Thoracic aorta (tissue), 2 donors: ENCODE results near the gene SLC25A45. TPM values are rescaled to one million over a fixed set of nuclear protein-coding genes. Genes with fewer than 3 reads are reported as not detected.

ENCODE experiments used
- ATAC-seq: fragments of 150-250 bp; one replicate; pipeline ENCODE4 v1.8.0; 2017; ENCODE audit warnings: low read depth; ENCODE audit not compliant: insufficient number of reproducible peaks, low FRiP score
- DNase-seq: peaks from one replicate; pipeline ENCODE4 v3.0.0-alpha.2; 2020; ENCODE audit warnings: low spot score
- H3K27ac ChIP-seq, 2 donors: fragments of 200-600 bp; sonication (generic); 1 replicate in 1 of 2; 2 replicates in 1 of 2; pipeline ENCODE4 v1.5.1; 2016; ENCODE audit warnings: mild to moderate bottlenecking in 2 of 2, moderate library complexity in 2 of 2
- H3K27me3 ChIP-seq: fragments of 200-600 bp; sonication (generic); replicated peaks from 2 replicates; pipeline ENCODE4 v1.6.0; 2016; ENCODE audit warnings: mild to moderate bottlenecking; ENCODE audit not compliant: insufficient read depth
- H3K36me3 ChIP-seq: fragments of 200-600 bp; sonication (generic); one replicate; pipeline ENCODE4 v1.5.1; 2016
- H3K4me1 ChIP-seq, 2 donors: fragments of 200-600 bp; sonication (generic); 1 replicate in 1 of 2; 2 replicates in 1 of 2; pipeline versions ENCODE4 v1.5.1 to v1.6.0; 2016; ENCODE audit warnings: low read depth in 2 of 2, mild to moderate bottlenecking in 1 of 2; ENCODE audit not compliant: control insufficient read depth in 1 of 2
- H3K4me3 ChIP-seq: fragments of 200-600 bp; sonication (generic); 2 replicates; pipeline ENCODE4 v1.5.1; 2016; ENCODE audit warnings: mild to moderate bottlenecking
- H3K9me3 ChIP-seq: fragments of 200-600 bp; sonication (generic); 2 replicates; pipeline ENCODE4 v1.5.1; 2016
- total RNA-seq, 2 donors: library from RNA; depleted of rRNA; stranded (reverse); fragments of >200 nt; gene quantifications; one replicate each; pipeline versions ENCODE4 v1.1.0 to v1.2.3, GENCODE V29; 2016
- TF ChIP-seq, protein P1 (sequence below): fragments of 200-600 bp; sonication (generic); IDR thresholded peaks from one replicate; pipeline ENCODE4 v1.5.1; 2019; ENCODE audit warnings: antibody characterized with exemption

Gene SLC25A45
- total RNA-seq, 2 donors from 2014 or later: 19.0 to 26.7 TPM

DNA sequence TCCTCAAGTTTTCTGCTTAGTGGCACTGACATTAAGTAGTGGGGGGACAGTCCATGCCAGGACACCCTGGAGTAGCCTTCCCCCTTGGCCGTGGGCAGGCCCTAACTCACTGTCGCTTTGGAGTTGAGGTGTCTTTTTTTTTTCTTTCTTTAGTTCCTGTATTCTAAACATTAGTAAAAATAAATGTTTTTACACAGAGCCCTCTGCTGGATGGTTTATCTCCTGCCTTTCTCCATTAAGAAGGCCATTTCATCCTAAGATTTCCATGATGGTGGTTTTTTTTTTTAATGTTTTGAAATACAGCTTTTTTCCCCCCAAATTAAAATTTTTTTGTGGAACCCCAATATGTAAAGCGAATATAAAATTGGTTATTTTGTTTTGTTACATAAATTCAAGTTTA, 29.7 kb downstream of the SLC25A45 start:
- peaks cover 48% of the 10 kb centered on the region for H3K36me3 ChIP-seq
- no peak overlapping the region for H3K4me3 ChIP-seq
- H3K27me3 ChIP-seq: no peaks in the 10 kb centered on the region
- DNase-seq: no peak
- ATAC-seq: no peak
- peaks cover 18 to 24% of the 10 kb centered on the region in 2 donors for H3K4me1 ChIP-seq
- H3K9me3 ChIP-seq: no peaks in the 10 kb centered on the region
- TF ChIP-seq, protein P1, sequence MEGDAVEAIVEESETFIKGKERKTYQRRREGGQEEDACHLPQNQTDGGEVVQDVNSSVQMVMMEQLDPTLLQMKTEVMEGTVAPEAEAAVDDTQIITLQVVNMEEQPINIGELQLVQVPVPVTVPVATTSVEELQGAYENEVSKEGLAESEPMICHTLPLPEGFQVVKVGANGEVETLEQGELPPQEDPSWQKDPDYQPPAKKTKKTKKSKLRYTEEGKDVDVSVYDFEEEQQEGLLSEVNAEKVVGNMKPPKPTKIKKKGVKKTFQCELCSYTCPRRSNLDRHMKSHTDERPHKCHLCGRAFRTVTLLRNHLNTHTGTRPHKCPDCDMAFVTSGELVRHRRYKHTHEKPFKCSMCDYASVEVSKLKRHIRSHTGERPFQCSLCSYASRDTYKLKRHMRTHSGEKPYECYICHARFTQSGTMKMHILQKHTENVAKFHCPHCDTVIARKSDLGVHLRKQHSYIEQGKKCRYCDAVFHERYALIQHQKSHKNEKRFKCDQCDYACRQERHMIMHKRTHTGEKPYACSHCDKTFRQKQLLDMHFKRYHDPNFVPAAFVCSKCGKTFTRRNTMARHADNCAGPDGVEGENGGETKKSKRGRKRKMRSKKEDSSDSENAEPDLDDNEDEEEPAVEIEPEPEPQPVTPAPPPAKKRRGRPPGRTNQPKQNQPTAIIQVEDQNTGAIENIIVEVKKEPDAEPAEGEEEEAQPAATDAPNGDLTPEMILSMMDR: no peak
- no peak overlapping the region for H3K27ac ChIP-seq

DNA sequence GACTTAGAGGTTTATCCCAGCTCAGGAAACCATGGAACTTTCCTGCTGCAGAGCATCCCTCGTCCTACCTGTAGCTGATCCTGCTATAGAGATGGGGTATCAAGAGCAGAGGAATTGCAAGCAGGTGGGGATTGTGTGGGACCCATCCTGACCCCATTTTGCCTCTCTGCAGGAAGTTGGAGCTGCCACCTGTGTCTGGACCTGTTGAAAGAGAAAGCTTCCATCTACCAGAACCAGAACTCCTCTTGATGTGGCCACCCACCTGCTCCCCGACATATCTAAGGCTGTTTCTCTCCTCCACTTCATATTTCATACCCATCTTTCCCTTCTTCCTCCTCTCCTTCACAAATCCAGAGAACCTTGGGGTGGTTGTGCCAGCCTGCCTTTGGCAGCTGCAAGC, 30.9 kb downstream of the SLC25A45 start:
- Histone ChIP-seq H3K4me3 (no peak overlapping the region), H3K9me3 (no peaks in the 10 kb centered on the region), H3K4me1 (peaks cover 18 to 24% of the 10 kb centered on the region in 2 donors), H3K27ac (no peak overlapping the region), H3K27me3 (no peaks in the 10 kb centered on the region), H3K36me3 (peaks cover 60% of the 10 kb centered on the region)
- DNase-seq (no peak), ATAC-seq (no peak)
- TF ChIP-seq, protein P1: no peak

DNA sequence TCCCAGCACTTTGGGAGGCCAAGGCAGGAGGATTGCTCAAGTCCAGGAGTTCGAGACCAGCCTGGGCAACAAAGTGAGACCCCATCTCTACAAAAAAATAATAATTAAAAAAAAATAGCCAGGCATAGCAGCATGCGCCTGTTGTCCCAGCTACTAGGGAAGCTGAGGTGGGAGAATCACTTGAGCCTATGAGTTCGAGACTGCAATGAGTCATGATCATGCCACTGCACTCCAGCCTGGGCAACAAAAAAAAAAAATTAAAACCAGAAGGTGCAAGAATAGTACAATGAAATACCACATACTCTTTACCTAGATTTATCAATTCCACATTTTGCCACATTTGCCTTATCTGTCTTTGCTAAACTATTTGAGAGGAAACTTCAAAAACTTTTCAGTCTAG, 40.6 kb downstream of the SLC25A45 start:
- Histone ChIP-seq H3K4me3 (no peak overlapping the region), H3K9me3 (no peaks in the 10 kb centered on the region), H3K4me1 (peaks cover 0 to 7% of the 10 kb centered on the region in 2 donors), H3K27ac (no peak overlapping the region), H3K27me3 (no peaks in the 10 kb centered on the region), H3K36me3 (peaks cover 70% of the 10 kb centered on the region)
- DNase-seq (no peak), ATAC-seq (no peak)
- TF ChIP-seq, protein P1: no peak

DNA sequence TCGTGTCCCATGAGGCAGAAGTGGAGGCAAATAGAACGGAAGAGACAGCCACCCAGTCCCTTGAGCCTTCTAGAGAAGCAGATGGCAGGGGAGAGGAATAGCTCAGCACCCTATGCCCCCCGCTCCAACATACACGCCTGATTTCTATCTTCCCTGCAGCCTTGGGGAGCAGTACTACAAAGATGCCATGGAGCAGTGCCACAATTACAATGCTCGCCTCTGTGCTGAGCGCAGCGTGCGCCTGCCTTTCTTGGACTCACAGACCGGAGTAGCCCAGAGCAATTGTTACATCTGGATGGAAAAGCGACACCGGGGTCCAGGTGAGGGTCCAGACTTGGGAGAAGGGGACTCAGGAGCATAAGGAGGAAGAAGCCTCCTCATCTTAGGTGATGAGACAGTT, 42.2 kb downstream of the SLC25A45 start:
- Histone ChIP-seq H3K27me3 (no peaks in the 10 kb centered on the region), H3K9me3 (no peaks in the 10 kb centered on the region), H3K27ac (no peak overlapping the region), H3K4me3 (no peak overlapping the region), H3K36me3 (peaks cover 53% of the 10 kb centered on the region), H3K4me1 (peaks cover 5 to 17% of the 10 kb centered on the region in 2 donors)
- TF ChIP-seq, protein P1: no peak
- DNase-seq (no peak), ATAC-seq (no peak)

DNA sequence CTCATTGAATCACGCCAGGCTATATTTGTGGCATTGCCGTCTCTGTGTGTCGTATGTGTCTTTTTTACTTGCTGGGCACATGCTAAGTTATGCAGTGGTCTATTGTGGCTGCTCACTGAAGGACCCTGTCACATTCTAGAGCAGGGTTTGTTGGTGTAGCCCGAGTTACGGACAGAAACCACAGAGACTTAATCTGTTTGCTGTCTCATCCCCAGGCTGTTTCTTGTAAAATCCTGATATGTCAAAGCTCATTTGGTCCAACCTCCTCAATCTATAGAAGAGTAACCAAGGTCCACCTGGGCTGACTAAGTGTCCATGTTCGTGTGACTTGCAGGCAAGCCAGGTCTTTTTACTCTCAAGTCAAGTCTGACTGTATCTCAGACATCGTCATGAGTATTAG, 43.8 kb downstream of the SLC25A45 start:
- ATAC-seq (no peak), DNase-seq (no peak)
- TF ChIP-seq, protein P1: no peak
- no peak overlapping the region for H3K27ac ChIP-seq
- H3K9me3 ChIP-seq: no peaks in the 10 kb centered on the region
- H3K4me3 ChIP-seq: no peak overlapping the region
- H3K36me3 ChIP-seq: peaks cover 38% of the 10 kb centered on the region
- no peaks in the 10 kb centered on the region for H3K27me3 ChIP-seq
- H3K4me1 ChIP-seq: peaks cover 8 to 27% of the 10 kb centered on the region in 2 donors
